BJ (cell line): ENCODE measurements around the gene HOXA10. TPM values are rescaled to one million over a fixed set of nuclear protein-coding genes. Genes with fewer than 3 reads are reported as not detected.
A peak's percentile ranks its signal among the peaks of the same experiment; 100 is the strongest.

ENCODE experiments used
- CTCF ChIA-PET: fragments of 350-600 bp; formaldehyde crosslinking; extraction: SDS; loops from one replicate; lab custom pipeline; 2021; ENCODE audit warnings: antibody characterized with exemption, inconsistent platforms; lab: Yijun Ruan, JAX
- POLR2A ChIA-PET: fragments of 300-600 bp; sonication (Branson Sonifier 250); formaldehyde crosslinking; extraction: SDS; loops from one replicate; lab custom pipeline; 2021; ENCODE audit warnings: antibody characterized with exemption; lab: Charles Lee
- DNase-seq: peaks from one replicate; pipeline ENCODE4 v3.0.0-alpha.2; 2011; ENCODE audit warnings: low read depth
- H3K27me3 ChIP-seq: 2 replicates; pipeline ENCODE4 v1.6.0; 2011; ENCODE audit warnings: low read length; ENCODE audit not compliant: control insufficient read depth, insufficient read depth
- H3K36me3 ChIP-seq: 2 replicates; pipeline ENCODE4 v1.5.1; 2011; ENCODE audit warnings: low read length; ENCODE audit not compliant: control insufficient read depth, insufficient read depth
- H3K4me3 ChIP-seq: 2 replicates; pipeline ENCODE4 v1.5.1; 2011; ENCODE audit warnings: low read depth, mild to moderate bottlenecking, control low read depth, low read length
- CTCF ChIP-seq: IDR thresholded peaks from 2 replicates; pipeline ENCODE4 v1.5.1; 2011; ENCODE audit warnings: low read depth, mild to moderate bottlenecking, control low read depth, inconsistent platforms, low read length, moderate library complexity; ENCODE audit not compliant: insufficient read depth
- polyA minus RNA-seq: library from RNA; depleted of rRNA, polyadenylated mRNA; stranded (reverse); fragments of >200 nt; gene quantifications from 2 replicates; pipeline ENCODE4 v1.2.3, GENCODE V29; 2011; rRNA and poly(A)+ RNA removed
- polyA plus RNA-seq: library from polyadenylated mRNA; depleted of rRNA; stranded (reverse); fragments of >200 nt; gene quantifications from 2 replicates; pipeline ENCODE4 v1.2.3, GENCODE V29; 2011; rRNA removed

HOXA10 gene
- polyA plus RNA-seq (54.7 and 59.6 TPM in 2 replicates), polyA minus RNA-seq (32.3 and 43.4 TPM in 2 replicates)

- CTCF ChIA-PET, result interaction anchor here (3.3 to 16.1 kb wide), 3 partner anchors 12 to 21 kb away, joined by 20 to 187 read pairs (median 24); partner anchors contain the start of gene HOXA11
- H3K27me3 ChIP-seq, result no peaks in the 10 kb centered on the region
Measured at GRCh38 chr7:27173956-27174873, at the start of gene HOXA10. TSS of gene HOXA10 (minus strand) at chr7:27174320. CDS start at chr7:27174306, 14 bp downstream.

GRCh38 chr7:27221201-27221797 lies 47.2 kb upstream of the HOXA10 start:
- TF ChIP-seq CTCF, result no peak
- POLR2A ChIA-PET, result interaction anchor here (0.6 kb wide), 1 partner anchor 435 kb away, joined by 4 read pairs; no protein-coding TSS in a partner anchor
- Histone ChIP-seq H3K27me3 (peaks cover 10% of the 10 kb centered on the region), H3K4me3 (no peak overlapping the region), H3K36me3 (no peaks in the 10 kb centered on the region)
- CTCF ChIA-PET, result no interaction called here
- DNase-seq, result no peak

More at GRCh38 chr7:27173956-27174873, at the start of gene HOXA10:
- peak within 1 kb of the TSS; percentile 72 for H3K4me3 ChIP-seq
- H3K36me3 ChIP-seq, result peaks cover 11% of the 10 kb centered on the region
- POLR2A ChIA-PET, result interaction anchor here (1.1 kb wide), 2 partner anchors 11 to 13 kb away, joined by 4 to 11 read pairs; partner anchors contain the start of gene HOXA11
- TF ChIP-seq CTCF, result no peak
- DNase-seq, result peak; percentile 43

GRCh38 chr7:27220440-27220955 lies 46.4 kb upstream of the HOXA10 start:
- no peaks in the 10 kb centered on the region for H3K36me3 ChIP-seq
- TF ChIP-seq CTCF, result no peak
- POLR2A ChIA-PET, result no interaction called here
- peaks cover 8% of the 10 kb centered on the region for H3K27me3 ChIP-seq
- no peak for DNase-seq
- CTCF ChIA-PET, result no interaction called here
- no peak overlapping the region for H3K4me3 ChIP-seq

- no peak for TF ChIP-seq CTCF
- CTCF ChIA-PET, result no interaction called here
- Histone ChIP-seq H3K4me3 (no peak overlapping the region), H3K36me3 (no peaks in the 10 kb centered on the region), H3K27me3 (peaks cover 3% of the 10 kb centered on the region; the same call in 1 of the 2 replicates)
- DNase-seq, result no peak
- POLR2A ChIA-PET, result no interaction called here
Measured at GRCh38 chr7:27219821-27220220, 45.7 kb upstream of the HOXA10 start.

- CTCF ChIA-PET, result no interaction called here
- peaks cover 3% of the 10 kb centered on the region; the same call in 1 of the 2 replicates for H3K27me3 ChIP-seq
- DNase-seq, result no peak
Measured at GRCh38 chr7:27217951-27218350, 43.8 kb upstream of the HOXA10 start.

More at GRCh38 chr7:27217951-27218350, 43.8 kb upstream of the HOXA10 start:
- Histone ChIP-seq H3K4me3 (no peak overlapping the region), H3K36me3 (no peaks in the 10 kb centered on the region)
- TF ChIP-seq CTCF, result no peak
- POLR2A ChIA-PET, result no interaction called here
